Stomach (tissue), 4 donors: ENCODE measurements around the gene SYNGR3.

Source experiments
- CTCF ChIP-seq, 7 experiments: fragments of 450-650 bp in 4 of 7; fragments of 200-600 bp in 3 of 7; sonication (generic) in 3 of 7; IDR thresholded peaks; one replicate each; pipeline ENCODE4 v1.5.1; 2016 to 2019; ENCODE audit warnings: antibody characterized with exemption in 7 of 7, control low read depth in 2 of 7, mild to moderate bottlenecking in 1 of 7
- EP300 ChIP-seq: sonication (generic); formaldehyde crosslinking; IDR thresholded peaks from one replicate; pipeline ENCODE4 v1.6.1; 2017; ENCODE audit warnings: antibody characterized with exemption
- POLR2A ChIP-seq, 4 donors: fragments of 450-650 bp; IDR thresholded peaks; one replicate each; pipeline ENCODE4 v1.6.1; 2016; ENCODE audit warnings: antibody characterized with exemption in 4 of 4, control low read depth in 2 of 4, mild to moderate bottlenecking in 1 of 4, moderate library complexity in 1 of 4
- POLR2AphosphoS5 ChIP-seq, 3 donors: sonication (generic); formaldehyde crosslinking; IDR thresholded peaks; one replicate each; pipeline ENCODE4 v1.6.1; 2016; ENCODE audit warnings: antibody characterized with exemption in 3 of 3

DNA sequence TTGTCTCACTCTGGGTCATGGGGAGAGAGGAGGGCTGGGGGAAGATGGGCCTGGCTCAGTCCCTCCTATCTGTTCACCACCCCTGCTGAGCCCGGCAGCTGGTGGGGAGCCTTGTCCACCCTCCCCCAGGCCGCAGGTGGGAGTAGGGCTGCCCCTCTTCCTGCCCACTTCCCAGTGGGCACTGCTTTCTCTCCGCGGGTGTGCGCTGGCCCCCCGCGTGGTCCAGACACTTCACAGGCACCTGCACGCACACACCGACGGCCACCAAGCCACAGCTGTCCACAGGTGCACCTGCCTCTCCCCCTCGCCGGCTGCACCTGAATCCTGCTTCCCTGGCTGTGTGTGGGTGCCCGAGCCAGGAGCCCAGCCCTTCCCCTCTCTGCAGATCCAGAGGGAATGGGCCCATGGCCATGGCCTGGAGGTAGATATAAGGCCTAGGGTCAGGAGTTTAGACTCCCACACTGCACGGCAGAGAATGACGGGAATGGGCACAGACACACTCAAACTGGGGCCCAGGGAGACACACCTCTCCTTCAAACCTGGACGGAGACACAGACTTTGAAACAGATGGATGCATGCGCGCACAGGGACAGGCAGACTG, 39.0 kb downstream of the SYNGR3 start:
- TF ChIP-seq POLR2A (IDR thresholded peaks at IDR 0.05): no peak
- no peak for TF ChIP-seq CTCF (IDR thresholded peaks at IDR 0.05)
- TF ChIP-seq EP300: no peak
- no peak for TF ChIP-seq POLR2AphosphoS5 (IDR thresholded peaks at IDR 0.05)
